Superior temporal gyrus (tissue), 1 donor: ENCODE results near the gene SPEG.

ENCODE experiments used
- DNase-seq: peaks from one replicate; pipeline ENCODE4 v3.0.0-alpha.2; 2016; ENCODE audit errors: extremely low spot score

SPEG gene

DNA sequence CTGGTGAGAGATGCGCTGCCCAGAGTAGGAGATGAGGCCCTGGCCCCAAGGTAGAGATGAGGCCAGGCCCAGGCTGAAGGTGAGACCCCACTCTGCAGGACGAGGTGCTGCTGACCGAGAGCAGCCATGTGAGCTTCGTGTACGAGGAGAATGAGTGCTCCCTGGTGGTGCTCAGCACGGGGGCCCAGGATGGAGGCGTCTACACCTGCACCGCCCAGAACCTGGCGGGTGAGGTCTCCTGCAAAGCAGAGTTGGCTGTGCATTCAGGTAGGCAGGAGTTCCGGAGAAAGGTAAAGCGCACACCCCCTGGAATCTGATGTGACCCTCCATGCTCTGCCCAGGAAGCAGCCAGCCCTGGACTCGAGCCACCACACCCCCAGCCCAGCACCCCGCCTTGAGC lies 42.5 kb downstream of the SPEG start:
- no peak for DNase-seq

GRCh38 chr2:219477815-219478214 lies 43.2 kb downstream of the SPEG start:
- DNase-seq = no peak

- no peak for DNase-seq
Measured at GRCh38 chr2:219478916-219479315, 44.3 kb downstream of the SPEG start.

GRCh38 chr2:219480004-219480403 lies 45.4 kb downstream of the SPEG start:
- no peak for DNase-seq

DNA sequence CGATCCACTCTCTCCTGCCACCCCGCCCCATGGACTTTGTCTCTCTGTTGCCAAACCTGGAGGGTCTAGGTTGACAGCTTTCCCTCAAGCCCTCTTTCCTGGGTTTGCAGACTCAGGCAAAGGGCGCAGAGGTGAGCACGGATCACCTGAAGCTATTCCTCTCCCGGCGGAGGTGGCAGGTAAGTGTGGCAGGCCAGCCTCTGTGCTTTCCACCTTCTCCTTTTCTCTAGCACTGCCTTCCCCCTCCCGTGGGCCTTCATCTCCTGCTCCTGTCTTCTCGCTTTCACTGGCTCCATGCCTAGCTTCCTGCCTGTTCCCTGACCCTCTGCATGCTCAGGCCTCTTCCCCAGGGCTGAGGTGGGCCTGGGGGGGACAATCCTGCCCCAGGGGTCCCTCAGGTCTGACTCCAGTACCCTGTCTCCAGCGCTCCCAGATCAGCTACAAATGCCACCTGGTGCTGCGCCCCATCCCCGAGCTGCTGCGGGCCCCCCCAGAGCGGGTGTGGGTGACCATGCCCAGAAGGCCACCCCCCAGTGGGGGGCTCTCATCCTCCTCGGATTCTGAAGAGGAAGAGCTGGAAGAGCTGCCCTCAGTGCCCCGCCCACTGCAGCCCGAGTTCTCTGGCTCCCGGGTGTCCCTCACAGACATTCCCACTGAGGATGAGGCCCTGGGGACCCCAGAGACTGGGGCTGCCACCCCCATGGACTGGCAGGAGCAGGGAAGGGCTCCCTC lies 48.2 kb downstream of the SPEG start:
- no peak for DNase-seq

DNA sequence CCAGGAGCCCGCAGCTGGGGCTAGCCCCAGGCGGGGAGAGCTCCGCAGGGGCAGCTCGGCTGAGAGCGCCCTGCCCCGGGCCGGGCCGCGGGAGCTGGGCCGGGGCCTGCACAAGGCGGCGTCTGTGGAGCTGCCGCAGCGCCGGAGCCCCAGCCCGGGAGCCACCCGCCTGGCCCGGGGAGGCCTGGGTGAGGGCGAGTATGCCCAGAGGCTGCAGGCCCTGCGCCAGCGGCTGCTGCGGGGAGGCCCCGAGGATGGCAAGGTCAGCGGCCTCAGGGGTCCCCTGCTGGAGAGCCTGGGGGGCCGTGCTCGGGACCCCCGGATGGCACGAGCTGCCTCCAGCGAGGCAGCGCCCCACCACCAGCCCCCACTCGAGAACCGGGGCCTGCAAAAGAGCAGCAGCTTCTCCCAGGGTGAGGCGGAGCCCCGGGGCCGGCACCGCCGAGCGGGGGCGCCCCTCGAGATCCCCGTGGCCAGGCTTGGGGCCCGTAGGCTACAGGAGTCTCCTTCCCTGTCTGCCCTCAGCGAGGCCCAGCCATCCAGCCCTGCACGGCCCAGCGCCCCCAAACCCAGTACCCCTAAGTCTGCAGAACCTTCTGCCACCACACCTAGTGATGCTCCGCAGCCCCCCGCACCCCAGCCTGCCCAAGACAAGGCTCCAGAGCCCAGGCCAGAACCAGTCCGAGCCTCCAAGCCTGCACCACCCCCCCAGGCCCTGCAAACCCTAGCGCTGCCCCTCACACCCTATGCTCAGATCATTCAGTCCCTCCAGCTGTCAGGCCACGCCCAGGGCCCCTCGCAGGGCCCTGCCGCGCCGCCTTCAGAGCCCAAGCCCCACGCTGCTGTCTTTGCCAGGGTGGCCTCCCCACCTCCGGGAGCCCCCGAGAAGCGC lies 49.1 kb downstream of the SPEG start:
- no peak for DNase-seq

DNA sequence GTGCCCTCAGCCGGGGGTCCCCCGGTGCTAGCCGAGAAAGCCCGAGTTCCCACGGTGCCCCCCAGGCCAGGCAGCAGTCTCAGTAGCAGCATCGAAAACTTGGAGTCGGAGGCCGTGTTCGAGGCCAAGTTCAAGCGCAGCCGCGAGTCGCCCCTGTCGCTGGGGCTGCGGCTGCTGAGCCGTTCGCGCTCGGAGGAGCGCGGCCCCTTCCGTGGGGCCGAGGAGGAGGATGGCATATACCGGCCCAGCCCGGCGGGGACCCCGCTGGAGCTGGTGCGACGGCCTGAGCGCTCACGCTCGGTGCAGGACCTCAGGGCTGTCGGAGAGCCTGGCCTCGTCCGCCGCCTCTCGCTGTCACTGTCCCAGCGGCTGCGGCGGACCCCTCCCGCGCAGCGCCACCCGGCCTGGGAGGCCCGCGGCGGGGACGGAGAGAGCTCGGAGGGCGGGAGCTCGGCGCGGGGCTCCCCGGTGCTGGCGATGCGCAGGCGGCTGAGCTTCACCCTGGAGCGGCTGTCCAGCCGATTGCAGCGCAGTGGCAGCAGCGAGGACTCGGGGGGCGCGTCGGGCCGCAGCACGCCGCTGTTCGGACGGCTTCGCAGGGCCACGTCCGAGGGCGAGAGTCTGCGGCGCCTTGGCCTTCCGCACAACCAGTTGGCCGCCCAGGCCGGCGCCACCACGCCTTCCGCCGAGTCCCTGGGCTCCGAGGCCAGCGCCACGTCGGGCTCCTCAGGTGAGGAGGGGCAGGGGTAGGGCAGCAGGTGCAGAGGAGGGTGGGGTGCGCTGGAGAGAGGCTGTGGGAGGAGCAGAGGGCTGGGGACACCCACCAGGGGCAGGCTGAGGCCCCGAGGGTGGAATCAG lies 49.9 kb downstream of the SPEG start:
- no peak for DNase-seq

GRCh38 chr2:219485201-219485580 lies 50.5 kb downstream of the SPEG start:
- no peak for DNase-seq

- no peak for DNase-seq
Measured at GRCh38 chr2:219486380-219486959, 51.8 kb downstream of the SPEG start.

GRCh38 chr2:219488149-219488843 lies 53.7 kb downstream of the SPEG start:
- no peak for DNase-seq

DNA sequence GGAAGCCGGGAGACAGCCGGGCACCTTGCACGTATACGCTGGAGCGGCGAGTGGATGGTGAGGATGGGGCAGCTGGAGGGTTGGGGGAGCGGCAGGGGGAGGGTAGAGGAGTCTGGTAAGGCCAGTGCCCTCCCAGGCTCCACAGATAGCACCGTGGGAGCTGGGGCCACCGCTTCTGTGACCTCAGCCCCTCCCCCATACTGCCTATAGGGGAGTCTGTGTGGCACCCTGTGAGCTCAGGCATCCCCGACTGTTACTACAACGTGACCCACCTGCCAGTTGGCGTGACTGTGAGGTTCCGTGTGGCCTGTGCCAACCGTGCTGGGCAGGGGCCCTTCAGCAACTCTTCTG lies 54.2 kb downstream of the SPEG start:
- no peak for DNase-seq

GRCh38 chr2:219489315-219489714 lies 54.7 kb downstream of the SPEG start:
- no peak for DNase-seq

GRCh38 chr2:219490186-219490585 lies 55.5 kb downstream of the SPEG start:
- no peak for DNase-seq

GRCh38 chr2:219490600-219491130 lies 56.0 kb downstream of the SPEG start:
- DNase-seq = no peak

GRCh38 chr2:219491278-219491963 lies 56.8 kb downstream of the SPEG start:
- DNase-seq = no peak

GRCh38 chr2:219492575-219492974 lies 57.9 kb downstream of the SPEG start:
- DNase-seq = no peak

DNA sequence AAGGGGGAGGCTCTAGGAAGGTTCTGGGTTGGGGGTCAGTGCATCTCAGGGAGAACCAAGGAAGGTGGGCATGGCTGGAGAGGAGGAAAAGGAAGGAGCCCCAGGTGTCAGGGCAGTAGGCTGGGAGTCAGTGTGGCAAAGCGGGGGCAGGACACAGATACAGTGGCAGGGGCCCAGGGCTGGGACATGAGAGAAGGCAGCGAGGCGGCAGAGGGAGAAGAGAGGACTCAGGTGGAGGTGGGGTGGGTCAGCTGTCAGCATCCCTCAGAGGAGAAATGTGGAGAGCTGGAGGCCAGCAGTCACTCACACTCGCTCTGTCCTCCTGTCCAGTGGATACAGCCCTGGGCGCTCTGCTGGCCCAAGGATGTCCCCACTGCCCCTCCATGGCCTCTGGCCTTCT lies 58.4 kb downstream of the SPEG start:
- no peak for DNase-seq

- DNase-seq = no peak
Measured at GRCh38 chr2:219494952-219495530, 60.4 kb downstream of the SPEG start.

GRCh38 chr2:219495531-219496122 lies 61.0 kb downstream of the SPEG start:
- DNase-seq = peak; percentile 75
